GM12878 (cell line): ENCODE data around the gene RMI2. TPM values are rescaled to one million over a fixed set of nuclear protein-coding genes. Genes with fewer than 3 reads are reported as not detected.

Source experiments
- CBFB ChIP-seq: IDR thresholded peaks from 2 replicates; pipeline ENCODE4 v1.6.1; 2016; ENCODE audit warnings: antibody characterized with exemption, low read depth
- E2F4 ChIP-seq: IDR thresholded peaks from 2 replicates; pipeline ENCODE4 v1.6.1; 2012; ENCODE audit warnings: low read depth, low read length, improper control_type of control experiment
- E2F8 ChIP-seq: fragments of 450-650 bp; IDR thresholded peaks from 2 replicates; pipeline ENCODE4 v1.6.1; 2018; ENCODE audit warnings: mild to moderate bottlenecking, low read depth, moderate library complexity; ENCODE audit not compliant: partially characterized antibody
- EED ChIP-seq: sonication (generic); IDR thresholded peaks from 2 replicates; pipeline ENCODE4 v1.6.1; 2016; ENCODE audit warnings: antibody characterized with exemption, low read depth
- HCFC1 ChIP-seq: fragments of 150-350 bp; IDR thresholded peaks from 2 replicates; pipeline ENCODE4 v1.6.1; 2014; ENCODE audit warnings: low read length
- HSF1 ChIP-seq: fragments of 150-350 bp; IDR thresholded peaks from 2 replicates; pipeline ENCODE4 v1.6.1; 2014; ENCODE audit warnings: mild to moderate bottlenecking, low read depth, low read length
- IKZF1 ChIP-seq: fragments of 450-650 bp; conservative IDR thresholded peaks from 2 replicates; pipeline ENCODE4 v1.6.1; 2017; ENCODE audit warnings: antibody characterized with exemption, mild to moderate bottlenecking
- IKZF2 ChIP-seq, 2 experiments: fragments of 450-650 bp; IDR thresholded peaks; 2 replicates each; pipeline ENCODE4 v1.6.1; 2017; ENCODE audit warnings: mild to moderate bottlenecking in 2 of 2, moderate library complexity in 2 of 2
- KDM1A ChIP-seq: fragments of 200-600 bp; sonication (generic); IDR thresholded peaks from 2 replicates; pipeline ENCODE4 v1.6.1; 2016; ENCODE audit warnings: borderline replicate concordance
- LARP7 ChIP-seq: fragments of 450-650 bp; IDR thresholded peaks from 2 replicates; pipeline ENCODE4 v1.6.1; 2017; ENCODE audit warnings: mild to moderate bottlenecking
- MLLT1 ChIP-seq: fragments of 450-650 bp; IDR thresholded peaks from 2 replicates; pipeline ENCODE4 v1.6.1; 2016; ENCODE audit warnings: mild to moderate bottlenecking
- POLR2A ChIP-seq: IDR thresholded peaks from 2 replicates; pipeline ENCODE4 v1.6.1; 2011; ENCODE audit warnings: low read depth, mild to moderate bottlenecking, low read length
- RAD21 ChIP-seq: IDR thresholded peaks from 2 replicates; pipeline ENCODE4 v1.6.1; 2011; ENCODE audit warnings: mild to moderate bottlenecking, low read depth, low read length, moderate library complexity; ENCODE audit not compliant: insufficient read depth
- RCOR1 ChIP-seq: conservative IDR thresholded peaks from 2 replicates; pipeline ENCODE4 v1.6.1; 2012; ENCODE audit warnings: low read depth, low read length, improper control_type of control experiment
- RFX5 ChIP-seq: IDR thresholded peaks from 2 replicates; pipeline ENCODE4 v1.6.1; 2011; ENCODE audit warnings: low read depth, low read length, improper control_type of control experiment
- SRF ChIP-seq, 2 experiments: IDR thresholded peaks; 2 replicates each; pipeline ENCODE4 v1.6.1; 2011; ENCODE audit warnings: low read depth in 2 of 2, low read length in 2 of 2, mild to moderate bottlenecking in 1 of 2, moderate library complexity in 1 of 2
- SUPT20H ChIP-seq: IDR thresholded peaks from 2 replicates; pipeline ENCODE4 v1.6.1; 2011; ENCODE audit warnings: low read depth, mild to moderate bottlenecking, low read length, moderate library complexity, borderline replicate concordance; ENCODE audit not compliant: control insufficient read depth
- YBX1 ChIP-seq: fragments of 450-650 bp; IDR thresholded peaks from 2 replicates; pipeline ENCODE4 v1.6.1; 2016; ENCODE audit warnings: antibody characterized with exemption
- ZNF207 ChIP-seq: fragments of 450-650 bp; IDR thresholded peaks from 2 replicates; pipeline ENCODE4 v1.6.1; 2014; ENCODE audit warnings: antibody characterized with exemption, mild to moderate bottlenecking, borderline replicate concordance
- polyA plus RNA-seq, 11 experiments: library from polyadenylated mRNA; depleted of rRNA in 4 of 11; unstranded in 6 of 11; stranded (reverse) in 5 of 11; fragments of >200 nt; fragmentation: Nextera tagmentation in 4 of 11; fragmentation: Illumina TruSeq in 1 of 11; extraction: Ambion mirVana in 4 of 11; extraction: Trizol in 1 of 11; gene quantifications; 1 replicate in 1 of 11; 2 replicates in 10 of 11; pipeline versions ENCODE4 v1.2.1 to v1.2.3, GENCODE V29; 2011 to 2016; ENCODE audit warnings: inconsistent platforms in 2 of 11, missing spikeins in 2 of 11, low read depth in 1 of 11
- total RNA-seq, 4 experiments: library from RNA; depleted of rRNA in 3 of 4; stranded (reverse); fragments of >200 nt in 3 of 4; fragmentation: Illumina TruSeq in 1 of 4; extraction: Trizol in 1 of 4; gene quantifications; 2 replicates each; pipeline versions ENCODE4 v1.2.1 to v1.2.3, GENCODE V29; 2013 to 2021
- TF ChIP-seq, protein P1 (sequence below): fragments of 450-650 bp; IDR thresholded peaks from 2 replicates; pipeline ENCODE4 v1.6.1; 2014; ENCODE audit warnings: mild to moderate bottlenecking
- TF ChIP-seq, protein P2 (sequence below): IDR thresholded peaks from 2 replicates; pipeline ENCODE4 v1.6.1; 2011; ENCODE audit warnings: borderline replicate concordance, low read depth, mild to moderate bottlenecking, moderate library complexity, low read length; ENCODE audit not compliant: insufficient read depth, poor library complexity, severe bottlenecking

The RMI2 gene
- total and polyA plus RNA-seq, 10 of the 15 experiments (the other 5 are each of a cell fraction or from before 2014, with no cell fraction given), result 9.6 to 68.8 (median 32.1) TPM

GRCh38 chr16:11297492-11298142, 47.6 kb upstream of the RMI2 start (continued):
- TF ChIP-seq RAD21, result 0 out of 2 replicates have a peak, but pooled peaks have one; percentile 13
- TF ChIP-seq POLR2A, result peak; percentile 58
- no peak for TF ChIP-seq HCFC1
- TF ChIP-seq E2F4, result no peak
- peak; percentile 73 for TF ChIP-seq LARP7
- TF ChIP-seq, protein P1, sequence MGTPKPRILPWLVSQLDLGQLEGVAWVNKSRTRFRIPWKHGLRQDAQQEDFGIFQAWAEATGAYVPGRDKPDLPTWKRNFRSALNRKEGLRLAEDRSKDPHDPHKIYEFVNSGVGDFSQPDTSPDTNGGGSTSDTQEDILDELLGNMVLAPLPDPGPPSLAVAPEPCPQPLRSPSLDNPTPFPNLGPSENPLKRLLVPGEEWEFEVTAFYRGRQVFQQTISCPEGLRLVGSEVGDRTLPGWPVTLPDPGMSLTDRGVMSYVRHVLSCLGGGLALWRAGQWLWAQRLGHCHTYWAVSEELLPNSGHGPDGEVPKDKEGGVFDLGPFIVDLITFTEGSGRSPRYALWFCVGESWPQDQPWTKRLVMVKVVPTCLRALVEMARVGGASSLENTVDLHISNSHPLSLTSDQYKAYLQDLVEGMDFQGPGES, result no peak
- peak; percentile 96 for TF ChIP-seq IKZF1
- peak; percentile 91 to 96 for TF ChIP-seq IKZF2 (IDR thresholded peaks at IDR 0.05)
- peak; percentile 77 for TF ChIP-seq MLLT1
- no peak for TF ChIP-seq SUPT20H
- TF ChIP-seq RCOR1, result no peak
- TF ChIP-seq ZNF207, result peak; percentile 74
- peak; percentile 94 for TF ChIP-seq CBFB
- TF ChIP-seq, protein P2, sequence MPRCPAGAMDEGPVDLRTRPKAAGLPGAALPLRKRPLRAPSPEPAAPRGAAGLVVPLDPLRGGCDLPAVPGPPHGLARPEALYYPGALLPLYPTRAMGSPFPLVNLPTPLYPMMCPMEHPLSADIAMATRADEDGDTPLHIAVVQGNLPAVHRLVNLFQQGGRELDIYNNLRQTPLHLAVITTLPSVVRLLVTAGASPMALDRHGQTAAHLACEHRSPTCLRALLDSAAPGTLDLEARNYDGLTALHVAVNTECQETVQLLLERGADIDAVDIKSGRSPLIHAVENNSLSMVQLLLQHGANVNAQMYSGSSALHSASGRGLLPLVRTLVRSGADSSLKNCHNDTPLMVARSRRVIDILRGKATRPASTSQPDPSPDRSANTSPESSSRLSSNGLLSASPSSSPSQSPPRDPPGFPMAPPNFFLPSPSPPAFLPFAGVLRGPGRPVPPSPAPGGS, result peak; percentile 70
- TF ChIP-seq SRF (IDR thresholded peaks at IDR 0.05; ENCODE audit: low read depth in 2 of 2, low read length in 2 of 2), result no peak
- no peak for TF ChIP-seq HSF1
- no peak for TF ChIP-seq YBX1
- TF ChIP-seq RFX5, result 0 out of 2 replicates have a peak, but pooled peaks have one; percentile 15
- TF ChIP-seq E2F8, result no peak
- TF ChIP-seq KDM1A, result no peak
- TF ChIP-seq EED, result peak; percentile 93
